Astrocyte of the hippocampus (primary cell): ENCODE data around the gene SLC44A5.
"Not testable (repeated sequence)": the region's sequence is repeated elsewhere in the genome, so short reads cannot be mapped to it uniquely, and the experiment has no call there.

Source experiments
- DNase-seq: peaks from one replicate; pipeline ENCODE4 v3.0.0; 2011; ENCODE audit warnings: low read depth, low spot score

The SLC44A5 gene

GRCh38 chr1:75373542-75374159 lies 237.3 kb downstream of the SLC44A5 start:
- no peak for DNase-seq

GRCh38 chr1:75366595-75366994 lies 244.3 kb downstream of the SLC44A5 start:
- DNase-seq = no peak

GRCh38 chr1:75361260-75361659 lies 249.7 kb downstream of the SLC44A5 start:
- no peak for DNase-seq

- not testable (repeated sequence) for DNase-seq
Measured at GRCh38 chr1:75354267-75354666, 256.6 kb downstream of the SLC44A5 start.

- no peak for DNase-seq
Measured at GRCh38 chr1:75353051-75353450, 257.9 kb downstream of the SLC44A5 start.

- peak; percentile 86 for DNase-seq
Measured at GRCh38 chr1:75345538-75346292, 265.2 kb downstream of the SLC44A5 start.

- DNase-seq = no peak
Measured at GRCh38 chr1:75342786-75343185, 268.1 kb downstream of the SLC44A5 start.

GRCh38 chr1:75341537-75341936 lies 269.4 kb downstream of the SLC44A5 start:
- no peak for DNase-seq

GRCh38 chr1:75338616-75339483 lies 272.1 kb downstream of the SLC44A5 start:
- DNase-seq = peak; percentile 60

GRCh38 chr1:75334876-75335389 lies 276.0 kb downstream of the SLC44A5 start:
- no peak for DNase-seq

- no peak for DNase-seq
Measured at GRCh38 chr1:75330624-75331023, 280.3 kb downstream of the SLC44A5 start.

GRCh38 chr1:75328691-75329090 lies 282.2 kb downstream of the SLC44A5 start:
- DNase-seq = no peak

- DNase-seq = no peak
Measured at GRCh38 chr1:75327395-75327794, 283.5 kb downstream of the SLC44A5 start.

- no peak for DNase-seq
Measured at GRCh38 chr1:75317976-75318375, 292.9 kb downstream of the SLC44A5 start.

GRCh38 chr1:75316230-75316629 lies 294.7 kb downstream of the SLC44A5 start:
- no peak for DNase-seq

- DNase-seq = no peak
Measured at GRCh38 chr1:75312620-75313019, 298.3 kb downstream of the SLC44A5 start.

GRCh38 chr1:75310067-75310466 lies 300.8 kb downstream of the SLC44A5 start:
- peak; percentile 50 for DNase-seq

GRCh38 chr1:75308365-75308764 lies 302.5 kb downstream of the SLC44A5 start:
- no peak for DNase-seq

GRCh38 chr1:75305061-75305460 lies 305.9 kb downstream of the SLC44A5 start:
- DNase-seq = no peak

- no peak for DNase-seq
Measured at GRCh38 chr1:75293270-75293669, 317.6 kb downstream of the SLC44A5 start.

- DNase-seq = no peak
Measured at GRCh38 chr1:75292013-75292412, 318.9 kb downstream of the SLC44A5 start.

GRCh38 chr1:75276385-75276784 lies 334.5 kb downstream of the SLC44A5 start:
- peak; percentile 46 for DNase-seq
